K562 treated with DMSO at 1 percent for 48 hours (cell line): ENCODE measurements around the gene IQSEC2. TPM values are rescaled to one million over a fixed set of nuclear protein-coding genes. Genes with fewer than 3 reads are reported as not detected.

Source experiments
- total RNA-seq: library from RNA; unstranded; fragments of 300-600 nt; gene quantifications from 2 replicates; pipeline ENCODE4 v1.2.3, GENCODE V29; 2022; ENCODE audit warnings: low replicate concordance; ENCODE audit errors: extremely low read depth

Gene IQSEC2
- not detected in 2 replicates for total RNA-seq

DNA sequence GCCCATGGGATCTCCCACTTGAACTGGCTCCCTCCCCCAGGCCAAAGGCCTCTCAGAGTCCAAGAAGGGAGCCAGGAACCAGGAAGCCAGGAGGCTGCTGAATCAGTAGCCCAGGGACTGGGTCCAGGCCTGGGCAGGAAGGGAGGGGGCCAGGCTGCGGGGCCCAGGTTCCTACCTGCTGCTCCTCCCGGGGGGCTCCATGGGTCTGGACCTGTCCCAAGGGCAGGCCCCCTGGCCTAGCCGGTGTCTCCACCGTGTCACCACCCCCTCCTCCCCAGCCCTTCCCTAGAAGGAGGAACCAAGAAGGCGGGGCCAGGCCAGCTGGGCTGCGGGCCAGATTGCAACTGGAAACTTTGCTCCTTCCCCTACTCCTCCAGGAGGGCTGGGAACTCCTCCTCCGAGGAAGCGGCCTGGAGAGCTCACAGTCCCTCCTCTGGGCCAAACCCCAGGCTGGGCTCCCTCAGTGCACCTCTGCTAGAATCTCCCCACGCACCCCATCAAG is at the start of gene IQSEC2:
Gene IQSEC2, minus strand, starts transcription at position 264 of the 502 bp plus-strand sequence.

GRCh38 chrX:53224860-53225797 is 56.3 kb downstream of the IQSEC2 start, which contains the start of gene KDM5C:
KDM5C (minus strand) TSS chrX:53225207; CDS start chrX:53224889, 318 bp downstream.

Other genes starting within 250 kb of the IQSEC2 start
- gene GPR173, start 232.8 kb downstream of the IQSEC2 start, total RNA-seq = not detected in 2 replicates
- gene TSPYL2, start 199.2 kb downstream of the IQSEC2 start, total RNA-seq = not detected in 2 replicates
- gene KANTR, start 187.4 kb downstream of the IQSEC2 start, total RNA-seq = not detected in 2 replicates
- gene KDM5C, start 56.4 kb downstream of the IQSEC2 start, total RNA-seq = not detected in 2 replicates
- not detected in 2 replicates for gene SMC1A, start 141.1 kb upstream of the IQSEC2 start, total RNA-seq
- gene RIBC1, start 141.3 kb upstream of the IQSEC2 start, total RNA-seq = not detected in 2 replicates
- gene HSD17B10, start 152.8 kb upstream of the IQSEC2 start, total RNA-seq = not detected in 2 replicates